NCI-H226 (cell line): Measurements from ENCODE around the gene SLC39A11.
"Not testable (repeated sequence)": the region's sequence is repeated elsewhere in the genome, so short reads cannot be mapped to it uniquely, and the experiment has no call there.

Experiments
- DNase-seq: peaks from one replicate; pipeline ENCODE4 v3.0.0-alpha.2; 2015

SLC39A11 gene

GRCh38 chr17:72775237-72775636, 317.3 kb downstream of the SLC39A11 start:
- DNase-seq = no peak

- DNase-seq = no peak
Measured at GRCh38 chr17:72774236-72774635, 318.3 kb downstream of the SLC39A11 start.

GRCh38 chr17:72773225-72773624, 319.3 kb downstream of the SLC39A11 start:
- DNase-seq = not testable (repeated sequence)

- DNase-seq = no peak
Measured at GRCh38 chr17:72772331-72772821, 320.1 kb downstream of the SLC39A11 start.

GRCh38 chr17:72771734-72772133, 320.8 kb downstream of the SLC39A11 start:
- no peak for DNase-seq

GRCh38 chr17:72766761-72767356, 325.6 kb downstream of the SLC39A11 start:
- DNase-seq = peak; percentile 71

- no peak for DNase-seq
Measured at GRCh38 chr17:72765368-72766153, 326.9 kb downstream of the SLC39A11 start.

- peak; percentile 68 for DNase-seq
Measured at GRCh38 chr17:72764632-72765041, 327.9 kb downstream of the SLC39A11 start.

- DNase-seq = no peak
Measured at GRCh38 chr17:72763981-72764380, 328.5 kb downstream of the SLC39A11 start.

GRCh38 chr17:72761893-72762575, 330.5 kb downstream of the SLC39A11 start:
- DNase-seq = not testable (repeated sequence)

GRCh38 chr17:72761431-72761830, 331.1 kb downstream of the SLC39A11 start:
- DNase-seq = no peak

GRCh38 chr17:72760368-72760767, 332.1 kb downstream of the SLC39A11 start:
- no peak for DNase-seq

- no peak for DNase-seq
Measured at GRCh38 chr17:72759301-72759700, 333.2 kb downstream of the SLC39A11 start.

- no peak for DNase-seq
Measured at GRCh38 chr17:72756256-72756655, 336.2 kb downstream of the SLC39A11 start.

- no peak for DNase-seq
Measured at GRCh38 chr17:72754513-72754912, 338.0 kb downstream of the SLC39A11 start.

GRCh38 chr17:72751746-72752145, 340.7 kb downstream of the SLC39A11 start:
- DNase-seq = no peak

- DNase-seq = no peak
Measured at GRCh38 chr17:72749119-72749572, 343.3 kb downstream of the SLC39A11 start.

GRCh38 chr17:72747501-72747900, 345.0 kb downstream of the SLC39A11 start:
- DNase-seq = no peak

- DNase-seq = no peak
Measured at GRCh38 chr17:72745241-72745640, 347.2 kb downstream of the SLC39A11 start.

GRCh38 chr17:72743037-72743467, 349.4 kb downstream of the SLC39A11 start:
- no peak for DNase-seq

GRCh38 chr17:72737151-72737690, 355.3 kb downstream of the SLC39A11 start:
- DNase-seq = no peak

GRCh38 chr17:72735592-72735991, 356.9 kb downstream of the SLC39A11 start:
- no peak for DNase-seq

GRCh38 chr17:72735048-72735447, 357.4 kb downstream of the SLC39A11 start:
- no peak for DNase-seq
